ENCODE data around the gene TNFRSF19. TPM values are rescaled to one million over a fixed set of nuclear protein-coding genes. Genes with fewer than 3 reads are reported as not detected.

Gene TNFRSF19
- total and polyA plus RNA-seq, 2 donors from 2014 or later: 10.1 to 14.7 TPM

GRCh38 chr13:23655321-23655720 lies 85.1 kb downstream of the TNFRSF19 start:
- no peak for FAIRE-seq

DNA sequence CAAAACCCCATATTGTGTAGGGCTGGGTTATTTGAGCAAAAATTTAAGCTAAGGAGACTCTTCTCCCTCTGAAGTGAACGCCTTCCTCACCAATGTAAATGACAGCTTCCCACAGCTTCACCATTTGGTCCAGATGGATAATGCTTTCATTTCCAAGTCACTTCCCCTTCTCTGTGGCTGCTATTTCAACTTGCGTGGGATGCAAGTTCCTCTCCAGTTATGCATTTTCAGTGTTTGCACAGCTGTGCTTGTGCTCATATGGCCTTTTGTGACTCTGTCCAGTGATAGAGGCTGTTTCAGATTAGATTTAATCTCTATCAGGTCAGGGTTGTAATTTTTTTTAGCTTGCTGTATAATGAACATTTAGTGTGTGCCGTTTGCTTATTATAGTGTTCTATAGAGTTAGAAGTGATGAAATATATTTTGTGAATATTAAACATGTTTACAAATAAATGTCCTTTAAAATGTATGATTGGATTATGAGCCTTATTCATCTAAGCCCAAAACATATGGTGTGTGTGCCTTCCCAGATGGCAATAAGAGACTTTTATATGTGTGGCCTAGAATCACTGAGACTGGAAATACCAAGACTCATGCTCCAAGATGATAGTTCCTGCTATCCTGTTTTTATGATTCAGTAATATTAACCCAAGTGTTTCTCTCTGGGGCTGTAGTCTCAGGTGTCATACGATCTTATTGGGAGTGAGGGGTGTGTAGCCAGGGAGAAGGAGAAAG lies 86.6 kb downstream of the TNFRSF19 start:
- Histone ChIP-seq H3K4me3 (ENCODE audit: low read length in 3 of 3) (peak overlapping the region in 1 of 3 donors; percentile 25), H3K27ac (ENCODE audit: low read depth in 2 of 2, low read length in 2 of 2) (peak overlapping the region in 1 of 2 donors; percentile 45), H3K9me3 (ENCODE audit: control insufficient read depth in 2 of 3, insufficient read depth in 1 of 3, low read length in 3 of 3) (no peaks in the 10 kb centered on the region), H3K36me3 (ENCODE audit: control insufficient read depth in 2 of 3, insufficient read depth in 3 of 3, low read length in 3 of 3) (peaks cover 0 to 3% (median 0%) of the 10 kb centered on the region in 3 donors), H3K9ac (ENCODE audit: low read length in 3 of 3) (no peak overlapping the region), H3K4me1 (ENCODE audit: control insufficient read depth in 2 of 3, insufficient read depth in 2 of 3, low read depth in 1 of 3, low read length in 3 of 3) (peaks cover 5 to 21% (median 10%) of the 10 kb centered on the region in 3 donors), H3K27me3 (ENCODE audit: control insufficient read depth, insufficient read depth, low read length) (no peaks in the 10 kb centered on the region)
- intact Hi-C loops (cut with DNase I): no loop called here
- peak in 4 of 5 donors; percentile 55 to 94 (median 78) for DNase-seq
- FAIRE-seq: no peak
- TF ChIP-seq CTCF (IDR thresholded peaks at IDR 0.05; ENCODE audit: borderline replicate concordance, extremely low read depth, insufficient read depth): no peak

More at GRCh38 chr13:23655321-23655720, 85.1 kb downstream of the TNFRSF19 start:
- intact Hi-C loops (cut with DNase I): no loop called here
- Histone ChIP-seq H3K27ac (ENCODE audit: low read depth in 2 of 2, low read length in 2 of 2) (no peak overlapping the region), H3K4me3 (ENCODE audit: low read length in 3 of 3) (no peak overlapping the region), H3K9me3 (ENCODE audit: control insufficient read depth in 2 of 3, insufficient read depth in 1 of 3, low read length in 3 of 3) (no peaks in the 10 kb centered on the region), H3K9ac (ENCODE audit: low read length in 3 of 3) (no peak overlapping the region), H3K36me3 (ENCODE audit: control insufficient read depth in 2 of 3, insufficient read depth in 3 of 3, low read length in 3 of 3) (peaks cover 0 to 2% (median 0%) of the 10 kb centered on the region in 3 donors), H3K4me1 (ENCODE audit: control insufficient read depth in 2 of 3, insufficient read depth in 2 of 3, low read depth in 1 of 3, low read length in 3 of 3) (peaks cover 5 to 21% (median 10%) of the 10 kb centered on the region in 3 donors), H3K27me3 (ENCODE audit: control insufficient read depth, insufficient read depth, low read length) (no peaks in the 10 kb centered on the region)
- DNase-seq: no peak
- TF ChIP-seq CTCF (IDR thresholded peaks at IDR 0.05; ENCODE audit: borderline replicate concordance, extremely low read depth, insufficient read depth): no peak

DNA sequence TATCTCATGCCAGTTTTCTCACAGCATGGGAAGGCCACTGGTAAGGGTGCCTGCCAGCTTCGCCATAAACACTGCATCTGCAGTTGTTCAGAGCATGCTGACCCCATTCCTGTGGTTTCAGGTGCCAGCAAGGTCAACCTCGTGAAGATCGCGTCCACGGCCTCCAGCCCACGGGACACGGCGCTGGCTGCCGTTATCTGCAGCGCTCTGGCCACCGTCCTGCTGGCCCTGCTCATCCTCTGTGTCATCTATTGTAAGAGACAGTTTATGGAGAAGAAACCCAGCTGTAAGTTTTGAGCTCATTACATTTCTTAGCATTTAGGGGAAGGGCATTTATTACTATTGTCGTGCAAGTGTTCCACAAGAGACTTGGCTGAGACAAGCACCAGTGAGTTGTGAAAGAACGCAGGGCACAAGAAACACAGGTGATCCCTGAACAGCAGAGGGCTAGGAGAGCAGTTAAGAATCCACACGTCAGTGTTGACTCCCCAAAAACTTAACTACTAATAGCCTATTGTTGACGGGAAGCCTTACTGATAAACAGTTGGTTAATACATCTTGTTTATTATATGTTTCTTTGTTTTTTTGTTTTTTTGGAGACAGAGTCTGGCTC lies 88.8 kb downstream of the TNFRSF19 start:
- H3K4me3 ChIP-seq (ENCODE audit: low read length in 3 of 3): no peak overlapping the region
- no peak for TF ChIP-seq CTCF (IDR thresholded peaks at IDR 0.05; ENCODE audit: borderline replicate concordance, extremely low read depth, insufficient read depth)
- H3K36me3 ChIP-seq (ENCODE audit: control insufficient read depth in 2 of 3, insufficient read depth in 3 of 3, low read length in 3 of 3): peaks cover 0 to 3% (median 0%) of the 10 kb centered on the region in 3 donors
- no peaks in the 10 kb centered on the region for H3K27me3 ChIP-seq (ENCODE audit: control insufficient read depth, insufficient read depth, low read length)
- FAIRE-seq (no peak), DNase-seq (peak in 2 of 5 donors; percentile 39 to 79)
- no peak overlapping the region for H3K9ac ChIP-seq (ENCODE audit: low read length in 3 of 3)
- intact Hi-C loops (cut with DNase I): no loop called here
- H3K27ac ChIP-seq (ENCODE audit: low read depth in 2 of 2, low read length in 2 of 2): no peak overlapping the region
- peaks cover 5 to 12% (median 9%) of the 10 kb centered on the region in 3 donors for H3K4me1 ChIP-seq (ENCODE audit: control insufficient read depth in 2 of 3, insufficient read depth in 2 of 3, low read depth in 1 of 3, low read length in 3 of 3)
- no peaks in the 10 kb centered on the region for H3K9me3 ChIP-seq (ENCODE audit: control insufficient read depth in 2 of 3, insufficient read depth in 1 of 3, low read length in 3 of 3)

Measured in kidney (tissue), 14 donors.